ENCODE results near the gene DAB2IP.

The DAB2IP gene

GRCh38 chr9:121660876-121661275 is 9.4 kb downstream of the DAB2IP start:
- no peak overlapping the region for H3K4me2 ChIP-seq (ENCODE audit: insufficient read depth, low read length, poor library complexity, severe bottlenecking)
- no peaks in the 10 kb centered on the region for H3K27me3 ChIP-seq (ENCODE audit: control insufficient read depth in 3 of 3, insufficient read depth in 3 of 3, low read depth in 1 of 3, low read length in 3 of 3)
- H3K18ac ChIP-seq (ENCODE audit: low read length) = peak overlapping the region; percentile 32
- no peak overlapping the region for H2AK5ac ChIP-seq (ENCODE audit: low read depth, low read length)
- DNase-seq (ENCODE audit: low spot score) = no peak
- H2BK12ac ChIP-seq (ENCODE audit: low read length) = no peak overlapping the region
- H3K14ac ChIP-seq (ENCODE audit: low read length) = no peak overlapping the region
- H3K9me3 ChIP-seq (replicated peaks in 1 of 2; ENCODE audit: control insufficient read depth in 2 of 2, insufficient read depth in 1 of 2, low read depth in 1 of 2, low read length in 2 of 2) = peaks cover 4 to 6% of the 10 kb centered on the region in 2 donors
- no peak overlapping the region for H3K4ac ChIP-seq (ENCODE audit: low read length)
- peaks cover 0 to 7% of the 10 kb centered on the region in 2 donors for H3K4me1 ChIP-seq (ENCODE audit: control insufficient read depth in 2 of 2, insufficient read depth in 1 of 2, low read depth in 1 of 2, low read length in 2 of 2)
- H3K9ac ChIP-seq (ENCODE audit: low read depth, low read length, poor library complexity) = no peak overlapping the region
- H3K23ac ChIP-seq (ENCODE audit: low read depth, low read length, poor library complexity) = no peak overlapping the region
- WGBS, 2 donors (ENCODE audit: extremely low coverage in 2 of 2, insufficient read length in 2 of 2, insufficient replicate concordance in 1 of 2) = no CpG with 5 or more reads among the region's 8 CpGs
- peaks cover 5 to 9% of the 10 kb centered on the region in 2 donors for H3K36me3 ChIP-seq (replicated peaks in 1 of 2; ENCODE audit: control insufficient read depth in 2 of 2, insufficient read depth in 2 of 2, low read length in 2 of 2)
- no peak overlapping the region for H4K8ac ChIP-seq (ENCODE audit: low read depth, low read length)
- no peak overlapping the region for H3K27ac ChIP-seq (replicated peaks; ENCODE audit: low read length)
- no peak overlapping the region for H2BK15ac ChIP-seq (ENCODE audit: low read length)
- no peak overlapping the region for H2AFZ ChIP-seq (ENCODE audit: low read length)
- peaks cover 10% of the 10 kb centered on the region for H3K79me1 ChIP-seq (ENCODE audit: low read depth, low read length)
- H4K91ac ChIP-seq (ENCODE audit: low read depth, low read length, poor library complexity) = no peak overlapping the region
- H3K4me3 ChIP-seq (ENCODE audit: low read length in 2 of 2) = no peak overlapping the region
- H2BK120ac ChIP-seq (ENCODE audit: low read depth, low read length) = no peak overlapping the region
- no peak overlapping the region for H2BK5ac ChIP-seq (ENCODE audit: low read length)

GRCh38 chr9:121661328-121661727 is 9.9 kb downstream of the DAB2IP start:
- Histone ChIP-seq H3K9me3 (replicated peaks in 1 of 2; ENCODE audit: control insufficient read depth in 2 of 2, insufficient read depth in 1 of 2, low read depth in 1 of 2, low read length in 2 of 2) (peaks cover 4 to 6% of the 10 kb centered on the region in 2 donors), H3K4ac (ENCODE audit: low read length) (no peak overlapping the region), H3K14ac (ENCODE audit: low read length) (no peak overlapping the region), H3K4me3 (ENCODE audit: low read length in 2 of 2) (no peak overlapping the region), H2BK15ac (ENCODE audit: low read length) (no peak overlapping the region), H2BK12ac (ENCODE audit: low read length) (no peak overlapping the region), H3K18ac (ENCODE audit: low read length) (no peak overlapping the region), H3K9ac (ENCODE audit: low read depth, low read length, poor library complexity) (no peak overlapping the region), H2AK5ac (ENCODE audit: low read depth, low read length) (no peak overlapping the region), H4K8ac (ENCODE audit: low read depth, low read length) (no peak overlapping the region), H3K4me1 (ENCODE audit: control insufficient read depth in 2 of 2, insufficient read depth in 1 of 2, low read depth in 1 of 2, low read length in 2 of 2) (peaks cover 0 to 7% of the 10 kb centered on the region in 2 donors), H3K36me3 (replicated peaks in 1 of 2; ENCODE audit: control insufficient read depth in 2 of 2, insufficient read depth in 2 of 2, low read length in 2 of 2) (peaks cover 4 to 8% of the 10 kb centered on the region in 2 donors), H3K23ac (ENCODE audit: low read depth, low read length, poor library complexity) (no peak overlapping the region), H2BK5ac (ENCODE audit: low read length) (no peak overlapping the region), H3K27ac (replicated peaks; ENCODE audit: low read length) (no peak overlapping the region), H4K91ac (ENCODE audit: low read depth, low read length, poor library complexity) (no peak overlapping the region), H3K79me1 (ENCODE audit: low read depth, low read length) (peaks cover 10% of the 10 kb centered on the region), H2AFZ (ENCODE audit: low read length) (no peak overlapping the region), H3K27me3 (ENCODE audit: control insufficient read depth in 3 of 3, insufficient read depth in 3 of 3, low read depth in 1 of 3, low read length in 3 of 3) (no peaks in the 10 kb centered on the region), H2BK120ac (ENCODE audit: low read depth, low read length) (no peak overlapping the region), H3K4me2 (ENCODE audit: insufficient read depth, low read length, poor library complexity, severe bottlenecking) (no peak overlapping the region)
- WGBS, 2 donors (ENCODE audit: extremely low coverage in 2 of 2, insufficient read length in 2 of 2, insufficient replicate concordance in 1 of 2) = no CpG with 5 or more reads among the region's 5 CpGs
- no peak for DNase-seq (ENCODE audit: low spot score)

GRCh38 chr9:121662359-121662758 is 10.9 kb downstream of the DAB2IP start:
- Histone ChIP-seq H3K4me2 (ENCODE audit: insufficient read depth, low read length, poor library complexity, severe bottlenecking) (no peak overlapping the region), H3K23ac (ENCODE audit: low read depth, low read length, poor library complexity) (no peak overlapping the region), H3K4me1 (ENCODE audit: control insufficient read depth in 2 of 2, insufficient read depth in 1 of 2, low read depth in 1 of 2, low read length in 2 of 2) (peaks cover 0 to 5% of the 10 kb centered on the region in 2 donors), H2BK5ac (ENCODE audit: low read length) (no peak overlapping the region), H2BK120ac (ENCODE audit: low read depth, low read length) (no peak overlapping the region), H2BK15ac (ENCODE audit: low read length) (no peak overlapping the region), H3K14ac (ENCODE audit: low read length) (no peak overlapping the region), H4K91ac (ENCODE audit: low read depth, low read length, poor library complexity) (no peak overlapping the region), H2AFZ (ENCODE audit: low read length) (no peak overlapping the region), H3K18ac (ENCODE audit: low read length) (no peak overlapping the region), H2BK12ac (ENCODE audit: low read length) (no peak overlapping the region), H3K79me1 (ENCODE audit: low read depth, low read length) (peaks cover 4% of the 10 kb centered on the region), H3K27me3 (ENCODE audit: control insufficient read depth in 3 of 3, insufficient read depth in 3 of 3, low read depth in 1 of 3, low read length in 3 of 3) (no peaks in the 10 kb centered on the region), H3K4ac (ENCODE audit: low read length) (no peak overlapping the region), H4K8ac (ENCODE audit: low read depth, low read length) (no peak overlapping the region), H3K9me3 (replicated peaks in 1 of 2; ENCODE audit: control insufficient read depth in 2 of 2, insufficient read depth in 1 of 2, low read depth in 1 of 2, low read length in 2 of 2) (peaks cover 4 to 6% of the 10 kb centered on the region in 2 donors), H3K36me3 (replicated peaks in 1 of 2; ENCODE audit: control insufficient read depth in 2 of 2, insufficient read depth in 2 of 2, low read length in 2 of 2) (peaks cover 0 to 7% of the 10 kb centered on the region in 2 donors), H3K9ac (ENCODE audit: low read depth, low read length, poor library complexity) (no peak overlapping the region), H2AK5ac (ENCODE audit: low read depth, low read length) (no peak overlapping the region), H3K4me3 (ENCODE audit: low read length in 2 of 2) (no peak overlapping the region), H3K27ac (replicated peaks; ENCODE audit: low read length) (no peak overlapping the region)
- no CpG with 5 or more reads among the region's 3 CpGs for WGBS, 2 donors (ENCODE audit: extremely low coverage in 2 of 2, insufficient read length in 2 of 2, insufficient replicate concordance in 1 of 2)
- DNase-seq (ENCODE audit: low spot score) = no peak

GRCh38 chr9:121662891-121663580 is 11.6 kb downstream of the DAB2IP start:
- no peak overlapping the region for H2AFZ ChIP-seq (ENCODE audit: low read length)
- no CpG with 5 or more reads among the region's 11 CpGs for WGBS, 2 donors (ENCODE audit: extremely low coverage in 2 of 2, insufficient read length in 2 of 2, insufficient replicate concordance in 1 of 2)
- DNase-seq (ENCODE audit: low spot score) = no peak
- no peak overlapping the region for H2BK120ac ChIP-seq (ENCODE audit: low read depth, low read length)
- no peak overlapping the region for H3K4me3 ChIP-seq (ENCODE audit: low read length in 2 of 2)
- no peak overlapping the region for H2BK5ac ChIP-seq (ENCODE audit: low read length)
- no peak overlapping the region for H2BK12ac ChIP-seq (ENCODE audit: low read length)
- no peak overlapping the region for H3K4me2 ChIP-seq (ENCODE audit: insufficient read depth, low read length, poor library complexity, severe bottlenecking)
- H3K27ac ChIP-seq (replicated peaks; ENCODE audit: low read length) = no peak overlapping the region
- peaks cover 4 to 6% of the 10 kb centered on the region in 2 donors for H3K9me3 ChIP-seq (replicated peaks in 1 of 2; ENCODE audit: control insufficient read depth in 2 of 2, insufficient read depth in 1 of 2, low read depth in 1 of 2, low read length in 2 of 2)
- no peak overlapping the region for H4K8ac ChIP-seq (ENCODE audit: low read depth, low read length)
- H3K4me1 ChIP-seq (ENCODE audit: control insufficient read depth in 2 of 2, insufficient read depth in 1 of 2, low read depth in 1 of 2, low read length in 2 of 2) = peaks cover 0 to 5% of the 10 kb centered on the region in 2 donors
- H3K14ac ChIP-seq (ENCODE audit: low read length) = no peak overlapping the region
- H3K27me3 ChIP-seq (ENCODE audit: control insufficient read depth in 3 of 3, insufficient read depth in 3 of 3, low read depth in 1 of 3, low read length in 3 of 3) = no peaks in the 10 kb centered on the region
- H3K18ac ChIP-seq (ENCODE audit: low read length) = no peak overlapping the region
- H3K36me3 ChIP-seq (replicated peaks in 1 of 2; ENCODE audit: control insufficient read depth in 2 of 2, insufficient read depth in 2 of 2, low read length in 2 of 2) = peaks cover 0 to 7% of the 10 kb centered on the region in 2 donors
- peaks cover 2% of the 10 kb centered on the region for H3K79me1 ChIP-seq (ENCODE audit: low read depth, low read length)
- H4K91ac ChIP-seq (ENCODE audit: low read depth, low read length, poor library complexity) = no peak overlapping the region
- H2AK5ac ChIP-seq (ENCODE audit: low read depth, low read length) = no peak overlapping the region
- no peak overlapping the region for H3K4ac ChIP-seq (ENCODE audit: low read length)
- H3K9ac ChIP-seq (ENCODE audit: low read depth, low read length, poor library complexity) = peak overlapping the region; percentile 30
- no peak overlapping the region for H2BK15ac ChIP-seq (ENCODE audit: low read length)
- H3K23ac ChIP-seq (ENCODE audit: low read depth, low read length, poor library complexity) = peak overlapping the region; percentile 18
